ENCODE measurements around the gene PPP2R2D.

PPP2R2D gene

GRCh38 chr10:131890276-131891195 is 10.3 kb upstream of the PPP2R2D start:
- DNase-seq: no peak

GRCh38 chr10:131891196-131891928 is 9.4 kb upstream of the PPP2R2D start:
- no peak for DNase-seq

GRCh38 chr10:131891929-131892805 is 8.6 kb upstream of the PPP2R2D start:
- no peak for DNase-seq

GRCh38 chr10:131892806-131893675 is 7.8 kb upstream of the PPP2R2D start:
- DNase-seq: no peak

GRCh38 chr10:131895116-131895515 is 5.7 kb upstream of the PPP2R2D start:
- no peak for DNase-seq

- no peak for DNase-seq
Observed at GRCh38 chr10:131896403-131896802, 4.4 kb upstream of the PPP2R2D start.

GRCh38 chr10:131897297-131897899 is 3.4 kb upstream of the PPP2R2D start:
- DNase-seq: no peak

- DNase-seq: no peak
Observed at GRCh38 chr10:131898061-131898460, 2.7 kb upstream of the PPP2R2D start.

- DNase-seq: no peak
Observed at GRCh38 chr10:131898713-131899112, 2.1 kb upstream of the PPP2R2D start.

- DNase-seq: no peak
Observed at GRCh38 chr10:131899116-131899690, 1.6 kb upstream of the PPP2R2D start.

GRCh38 chr10:131899695-131900349 is 986 bp upstream of the PPP2R2D start:
- no peak for DNase-seq

- DNase-seq: peak; percentile 49
Observed at GRCh38 chr10:131901181-131901829, 497 bp downstream of the PPP2R2D start.

- DNase-seq: no peak
Observed at GRCh38 chr10:131902211-131902610, 1.4 kb downstream of the PPP2R2D start.

- no peak for DNase-seq
Observed at GRCh38 chr10:131902691-131903090, 1.9 kb downstream of the PPP2R2D start.

- DNase-seq: no peak
Observed at GRCh38 chr10:131905267-131905571, 4.4 kb downstream of the PPP2R2D start.

- DNase-seq: no peak
Observed at GRCh38 chr10:131905603-131906268, 4.9 kb downstream of the PPP2R2D start.

GRCh38 chr10:131906269-131906639 is 5.4 kb downstream of the PPP2R2D start:
- no peak for DNase-seq

GRCh38 chr10:131907679-131908078 is 6.9 kb downstream of the PPP2R2D start:
- DNase-seq: no peak

GRCh38 chr10:131908151-131908550 is 7.3 kb downstream of the PPP2R2D start:
- no peak for DNase-seq
